ENCODE results near the gene SPEF1. TPM values are rescaled to one million over a fixed set of nuclear protein-coding genes. Genes with fewer than 3 reads are reported as not detected.

The SPEF1 gene
- total and polyA plus RNA-seq, 2 of the 4 experiments (the other 2 are of a cell fraction), result 0.15 TPM; not detected in 1

GRCh38 chr20:3729811-3730540 is 51.3 kb downstream of the SPEF1 start:
- Histone ChIP-seq H4K8ac (ENCODE audit: low read depth in 2 of 2, low read length in 2 of 2) (no peak overlapping the region), H3K9me1 (ENCODE audit: insufficient read depth, low read length) (peaks cover 2% of the 10 kb centered on the region; the same call in 1 of the 2 replicates), H3K14ac (replicated peaks; ENCODE audit: low read depth, low read length) (no peak overlapping the region), H3K79me1 (ENCODE audit: low read depth in 1 of 2, low read length in 2 of 2) (no peaks in the 10 kb centered on the region), H3K27me3 (ENCODE audit: control insufficient read depth, insufficient read depth, low read length) (peaks cover 73% of the 10 kb centered on the region), H4K5ac (ENCODE audit: low read depth, low read length) (no peak overlapping the region), H2BK5ac (ENCODE audit: low read depth, low read length, poor library complexity, severe bottlenecking) (no peak overlapping the region), H2AK5ac (ENCODE audit: low read depth, low read length) (no peak overlapping the region), H2AFZ (replicated peaks; ENCODE audit: low read length, poor library complexity) (no peak overlapping the region), H3K9ac (ENCODE audit: low read depth, low read length) (no peak overlapping the region), H3K56ac (ENCODE audit: extremely low read depth, insufficient read depth, low read length) (no peak overlapping the region), H3K18ac (ENCODE audit: low read depth, low read length) (no peak overlapping the region), H4K20me1 (ENCODE audit: insufficient read depth, low read length) (no peaks in the 10 kb centered on the region), H3K27ac (ENCODE audit: insufficient read depth, low read length) (no peak overlapping the region), H2BK20ac (ENCODE audit: low read depth, low read length) (no peak overlapping the region), H3K4me1 (ENCODE audit: control insufficient read depth, insufficient read depth, low read length) (no peaks in the 10 kb centered on the region), H2AK9ac (replicated peaks; ENCODE audit: low read depth, low read length, poor library complexity) (no peak overlapping the region), H3K9me3 (ENCODE audit: control insufficient read depth, insufficient read depth, low read length) (no peaks in the 10 kb centered on the region), H2BK120ac (ENCODE audit: low read depth, low read length) (no peak overlapping the region), H3K36me3 (ENCODE audit: control insufficient read depth, insufficient read depth, low read length) (no peaks in the 10 kb centered on the region), H2BK15ac (ENCODE audit: low read depth, low read length) (no peak overlapping the region), H3K4me3 (ENCODE audit: insufficient read depth, low read depth, low read length) (no peak overlapping the region), H4K91ac (ENCODE audit: insufficient read depth, low read depth, low read length) (no peak overlapping the region), H3K4me2 (ENCODE audit: low read depth, low read length) (no peak overlapping the region), H3K4ac (ENCODE audit: low read depth, low read length) (no peak overlapping the region), H3K23ac (ENCODE audit: low read depth, low read length) (no peak overlapping the region)
- DNase-seq (no peak), ATAC-seq (ENCODE audit: low read depth) (no peak)
- TF ChIP-seq NFE2L2 (IDR thresholded peaks at IDR 0.05; ENCODE audit: low read depth, low read length) (no peak), RCOR1 (IDR thresholded peaks at IDR 0.05; ENCODE audit: insufficient replicate concordance, low read length) (no peak), ELK1 (IDR thresholded peaks at IDR 0.05; ENCODE audit: borderline replicate concordance, low read depth, low read length) (no peak), SMC3 (IDR thresholded peaks at IDR 0.05; ENCODE audit: low read depth, low read length) (no peak), POLR2A (IDR thresholded peaks at IDR 0.05; ENCODE audit: low read depth, low read length) (no peak), MAZ (IDR thresholded peaks at IDR 0.05; ENCODE audit: borderline replicate concordance, low read depth, low read length) (no peak), RAD21 (IDR thresholded peaks at IDR 0.05; ENCODE audit: low read length) (no peak), MAFK (IDR thresholded peaks at IDR 0.05; ENCODE audit: low read depth, low read length) (no peak), RFX5 (IDR thresholded peaks at IDR 0.05; ENCODE audit: low read depth, low read length) (no peak), BHLHE40 (IDR thresholded peaks at IDR 0.05; ENCODE audit: low read depth, low read length) (no peak), CEBPB (IDR thresholded peaks at IDR 0.05; ENCODE audit: low read depth, low read length) (no peak), CHD1 (IDR thresholded peaks at IDR 0.05; ENCODE audit: low read depth, low read length) (no peak), CTCF (conservative IDR thresholded peaks at IDR 0.05; ENCODE audit: low read depth, low read length) (no peak), USF2 (IDR thresholded peaks at IDR 0.05; ENCODE audit: low read depth, low read length) (no peak)
- WGBS, 2 experiments (ENCODE audit: extremely low coverage in 2 of 2, insufficient read length in 1 of 2), result 60% methylated on average over 3 of the region's 8 CpGs; no CpG with 5 or more reads in 1 of the 2 experiments
- dilution Hi-C loops (cut with HindIII; ENCODE audit: low sequenced_read_pairs, unreplicated experiment), result no loop called here
- intact Hi-C loops (cut with micrococcal nuclease), result no loop called here
- in situ Hi-C loops (cut with MboI; ENCODE audit: low sequenced_read_pairs), result no loop called here
- POLR2A ChIA-PET (ENCODE audit: unreplicated experiment), result no interaction called here
- no TSS peak for BruUV-seq (replicated peaks)
- CTCF ChIA-PET, result no interaction called here

All from IMR-90 (cell line).